ENCODE results near the gene ROR1.

DNA sequence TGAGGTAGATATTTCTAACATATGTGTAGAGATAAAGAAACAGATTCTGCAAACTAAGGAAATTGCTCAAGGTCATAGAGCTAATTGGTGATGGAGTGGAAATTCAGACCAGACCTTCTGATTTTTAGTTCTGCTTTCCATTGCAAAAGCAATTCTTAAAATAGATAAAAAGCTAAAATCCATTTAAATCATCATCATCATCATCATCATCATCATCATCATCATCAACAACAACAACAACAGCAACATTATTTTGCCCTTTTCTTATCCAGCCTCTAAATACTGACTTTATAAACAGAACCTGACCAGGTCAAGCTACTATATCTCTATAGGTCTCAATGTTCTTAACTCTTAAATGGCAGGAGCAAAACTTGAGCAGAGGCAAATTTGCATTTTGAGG lies 14.0 kb upstream of the ROR1 start:
- TF ChIP-seq, protein P1, sequence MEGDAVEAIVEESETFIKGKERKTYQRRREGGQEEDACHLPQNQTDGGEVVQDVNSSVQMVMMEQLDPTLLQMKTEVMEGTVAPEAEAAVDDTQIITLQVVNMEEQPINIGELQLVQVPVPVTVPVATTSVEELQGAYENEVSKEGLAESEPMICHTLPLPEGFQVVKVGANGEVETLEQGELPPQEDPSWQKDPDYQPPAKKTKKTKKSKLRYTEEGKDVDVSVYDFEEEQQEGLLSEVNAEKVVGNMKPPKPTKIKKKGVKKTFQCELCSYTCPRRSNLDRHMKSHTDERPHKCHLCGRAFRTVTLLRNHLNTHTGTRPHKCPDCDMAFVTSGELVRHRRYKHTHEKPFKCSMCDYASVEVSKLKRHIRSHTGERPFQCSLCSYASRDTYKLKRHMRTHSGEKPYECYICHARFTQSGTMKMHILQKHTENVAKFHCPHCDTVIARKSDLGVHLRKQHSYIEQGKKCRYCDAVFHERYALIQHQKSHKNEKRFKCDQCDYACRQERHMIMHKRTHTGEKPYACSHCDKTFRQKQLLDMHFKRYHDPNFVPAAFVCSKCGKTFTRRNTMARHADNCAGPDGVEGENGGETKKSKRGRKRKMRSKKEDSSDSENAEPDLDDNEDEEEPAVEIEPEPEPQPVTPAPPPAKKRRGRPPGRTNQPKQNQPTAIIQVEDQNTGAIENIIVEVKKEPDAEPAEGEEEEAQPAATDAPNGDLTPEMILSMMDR (IDR thresholded peaks at IDR 0.05), result no peak
- TF ChIP-seq POLR2A (IDR thresholded peaks at IDR 0.05), result no peak

Data from right lobe of liver (tissue), 4 donors.